HepG2 (cell line): ENCODE results near the gene PEBP1. TPM values are rescaled to one million over a fixed set of nuclear protein-coding genes. Genes with fewer than 3 reads are reported as not detected.
A peak's percentile ranks its signal among the peaks of the same experiment; 100 is the strongest.

Experiments used
- FOXO1 ChIP-seq: sonication (generic); formaldehyde crosslinking; IDR thresholded peaks from 2 replicates; pipeline ENCODE4 v1.4.0; 2020; ENCODE audit warnings: missing genetic modification reagents
- IKZF4 ChIP-seq: sonication (generic); formaldehyde crosslinking; IDR thresholded peaks from 2 replicates; pipeline ENCODE4 v1.5.1; 2020; ENCODE audit warnings: borderline replicate concordance, mild to moderate bottlenecking, low read depth, missing genetic modification reagents; ENCODE audit errors: not compliant biosample characterization
- NR2F1 ChIP-seq, 2 experiments: fragments of 450-650 bp in 1 of 2; formaldehyde crosslinking in 1 of 2; IDR thresholded peaks; 2 replicates each; pipeline versions ENCODE4 v1.5.0 to v1.6.1; 2016 to 2020; ENCODE audit warnings: mild to moderate bottlenecking in 1 of 2, missing compliant biosample characterization in 1 of 2, missing genetic modification reagents in 1 of 2, moderate library complexity in 1 of 2
- RAD21 ChIP-seq: fragments of 450-650 bp; formaldehyde crosslinking; IDR thresholded peaks from 2 replicates; pipeline ENCODE4 v1.5.0; 2020; ENCODE audit warnings: mild to moderate bottlenecking
- RARA ChIP-seq: IDR thresholded peaks from 2 replicates; pipeline ENCODE4 v1.6.1; 2016; ENCODE audit warnings: missing genetic modification reagents, missing compliant biosample characterization
- SOX6 ChIP-seq, 2 experiments: fragments of 450-650 bp in 1 of 2; sonication (generic) in 1 of 2; formaldehyde crosslinking in 1 of 2; IDR thresholded peaks; 2 replicates each; pipeline versions ENCODE4 v1.4.0 to v1.6.1; 2017 to 2020; ENCODE audit warnings: antibody characterized with exemption in 1 of 2, mild to moderate bottlenecking in 1 of 2, missing genetic modification reagents in 1 of 2
- ZNF33A ChIP-seq: sonication (generic); formaldehyde crosslinking; IDR thresholded peaks from 2 replicates; pipeline ENCODE4 v1.5.1; 2020; ENCODE audit warnings: missing genetic modification reagents, mild to moderate bottlenecking, moderate library complexity, borderline replicate concordance
- ZNF772 ChIP-seq: sonication (generic); formaldehyde crosslinking; IDR thresholded peaks from 2 replicates; pipeline ENCODE4 v1.5.0; 2020; ENCODE audit warnings: mild to moderate bottlenecking, missing genetic modification reagents
- polyA plus RNA-seq, 8 experiments: library from polyadenylated mRNA; depleted of rRNA in 3 of 8; stranded (reverse) in 7 of 8; unstranded in 1 of 8; fragments of >200 nt; fragmentation: Illumina TruSeq in 4 of 8; extraction: Trizol in 4 of 8; gene quantifications; 2 replicates each; pipeline versions ENCODE4 v1.2.1 to v1.2.3, GENCODE V29; 2011 to 2016; ENCODE audit warnings: low read depth in 4 of 8, missing spikeins in 1 of 8, mixed read lengths in 1 of 8; ENCODE audit not compliant: insufficient read depth in 1 of 8
- total RNA-seq, 5 experiments: library from RNA; depleted of rRNA; stranded (reverse); fragments of >200 nt; fragmentation: Illumina TruSeq; extraction: Trizol; gene quantifications; 2 replicates each; pipeline ENCODE4 v1.2.3, GENCODE V29; 2016; ENCODE audit warnings: low read depth in 1 of 5
- TF ChIP-seq, protein P1 (sequence below): IDR thresholded peaks from 2 replicates; pipeline ENCODE4 v1.6.1; 2016; ENCODE audit warnings: low read depth, missing genetic modification reagents, missing compliant biosample characterization
- TF ChIP-seq, protein P2 (sequence below): IDR thresholded peaks from 2 replicates; pipeline ENCODE4 v1.4.0; 2020; ENCODE audit warnings: mild to moderate bottlenecking, missing genetic modification reagents
- TF ChIP-seq, protein P3 (sequence below): sonication (generic); formaldehyde crosslinking; IDR thresholded peaks from 2 replicates; pipeline ENCODE4 v1.8.1; 2023; ENCODE audit warnings: mild to moderate bottlenecking, moderate library complexity, missing genetic modification reagents
- TF ChIP-seq, protein P4 (sequence below): sonication (generic); formaldehyde crosslinking; IDR thresholded peaks from 2 replicates; pipeline ENCODE4 v1.4.0; 2020; ENCODE audit warnings: missing genetic modification reagents, borderline replicate concordance

Gene PEBP1
- total and polyA plus RNA-seq, 2 of the 13 experiments (the other 11 are each of a cell fraction or from before 2014, with no cell fraction given), result 538 to 1,505 TPM

DNA sequence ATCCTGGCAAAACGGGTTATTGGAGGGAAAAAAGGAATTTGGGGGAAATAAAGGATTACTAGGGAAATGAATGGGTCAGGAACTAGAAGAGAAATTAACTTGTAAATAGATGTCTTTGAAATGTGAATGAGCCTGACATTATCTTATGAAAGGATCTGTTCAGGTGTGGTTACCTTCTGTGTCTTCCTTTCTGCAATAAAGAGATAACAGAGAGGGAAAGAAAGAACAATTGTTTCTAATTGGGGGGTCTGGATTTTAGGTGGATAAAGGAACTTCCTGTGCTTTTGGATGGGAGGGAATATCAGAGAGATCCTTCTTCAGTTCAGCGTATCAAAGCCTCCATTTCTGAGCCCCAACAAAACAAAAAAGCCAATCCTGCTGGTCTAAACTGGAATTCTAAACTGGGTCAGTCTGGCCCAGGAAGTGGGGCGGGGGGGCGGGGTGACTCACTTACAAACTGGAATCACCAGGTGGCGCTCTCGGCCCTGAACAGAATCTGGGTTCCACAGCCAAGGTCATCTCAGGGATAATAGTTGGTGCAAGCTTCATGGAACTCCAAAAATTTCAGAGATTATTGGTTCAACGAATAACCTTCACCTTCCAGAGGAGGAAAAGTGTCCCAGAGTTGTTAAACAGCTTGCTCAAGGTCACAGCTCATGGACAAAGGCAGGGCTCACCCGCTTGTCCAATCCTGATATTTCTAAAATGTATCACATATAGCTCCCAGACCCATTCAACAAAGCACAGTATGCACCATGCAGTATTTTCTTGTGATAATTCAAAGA lies 15.2 kb upstream of the PEBP1 start (continued):
- TF ChIP-seq, protein P1, sequence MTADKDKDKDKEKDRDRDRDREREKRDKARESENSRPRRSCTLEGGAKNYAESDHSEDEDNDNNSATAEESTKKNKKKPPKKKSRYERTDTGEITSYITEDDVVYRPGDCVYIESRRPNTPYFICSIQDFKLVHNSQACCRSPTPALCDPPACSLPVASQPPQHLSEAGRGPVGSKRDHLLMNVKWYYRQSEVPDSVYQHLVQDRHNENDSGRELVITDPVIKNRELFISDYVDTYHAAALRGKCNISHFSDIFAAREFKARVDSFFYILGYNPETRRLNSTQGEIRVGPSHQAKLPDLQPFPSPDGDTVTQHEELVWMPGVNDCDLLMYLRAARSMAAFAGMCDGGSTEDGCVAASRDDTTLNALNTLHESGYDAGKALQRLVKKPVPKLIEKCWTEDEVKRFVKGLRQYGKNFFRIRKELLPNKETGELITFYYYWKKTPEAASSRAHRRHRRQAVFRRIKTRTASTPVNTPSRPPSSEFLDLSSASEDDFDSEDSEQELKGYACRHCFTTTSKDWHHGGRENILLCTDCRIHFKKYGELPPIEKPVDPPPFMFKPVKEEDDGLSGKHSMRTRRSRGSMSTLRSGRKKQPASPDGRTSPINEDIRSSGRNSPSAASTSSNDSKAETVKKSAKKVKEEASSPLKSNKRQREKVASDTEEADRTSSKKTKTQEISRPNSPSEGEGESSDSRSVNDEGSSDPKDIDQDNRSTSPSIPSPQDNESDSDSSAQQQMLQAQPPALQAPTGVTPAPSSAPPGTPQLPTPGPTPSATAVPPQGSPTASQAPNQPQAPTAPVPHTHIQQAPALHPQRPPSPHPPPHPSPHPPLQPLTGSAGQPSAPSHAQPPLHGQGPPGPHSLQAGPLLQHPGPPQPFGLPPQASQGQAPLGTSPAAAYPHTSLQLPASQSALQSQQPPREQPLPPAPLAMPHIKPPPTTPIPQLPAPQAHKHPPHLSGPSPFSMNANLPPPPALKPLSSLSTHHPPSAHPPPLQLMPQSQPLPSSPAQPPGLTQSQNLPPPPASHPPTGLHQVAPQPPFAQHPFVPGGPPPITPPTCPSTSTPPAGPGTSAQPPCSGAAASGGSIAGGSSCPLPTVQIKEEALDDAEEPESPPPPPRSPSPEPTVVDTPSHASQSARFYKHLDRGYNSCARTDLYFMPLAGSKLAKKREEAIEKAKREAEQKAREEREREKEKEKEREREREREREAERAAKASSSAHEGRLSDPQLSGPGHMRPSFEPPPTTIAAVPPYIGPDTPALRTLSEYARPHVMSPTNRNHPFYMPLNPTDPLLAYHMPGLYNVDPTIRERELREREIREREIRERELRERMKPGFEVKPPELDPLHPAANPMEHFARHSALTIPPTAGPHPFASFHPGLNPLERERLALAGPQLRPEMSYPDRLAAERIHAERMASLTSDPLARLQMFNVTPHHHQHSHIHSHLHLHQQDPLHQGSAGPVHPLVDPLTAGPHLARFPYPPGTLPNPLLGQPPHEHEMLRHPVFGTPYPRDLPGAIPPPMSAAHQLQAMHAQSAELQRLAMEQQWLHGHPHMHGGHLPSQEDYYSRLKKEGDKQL (CRISPR knock-in tag), result 0 out of 2 replicates have a peak, but pooled peaks have one; percentile 36
- TF ChIP-seq, protein P2, sequence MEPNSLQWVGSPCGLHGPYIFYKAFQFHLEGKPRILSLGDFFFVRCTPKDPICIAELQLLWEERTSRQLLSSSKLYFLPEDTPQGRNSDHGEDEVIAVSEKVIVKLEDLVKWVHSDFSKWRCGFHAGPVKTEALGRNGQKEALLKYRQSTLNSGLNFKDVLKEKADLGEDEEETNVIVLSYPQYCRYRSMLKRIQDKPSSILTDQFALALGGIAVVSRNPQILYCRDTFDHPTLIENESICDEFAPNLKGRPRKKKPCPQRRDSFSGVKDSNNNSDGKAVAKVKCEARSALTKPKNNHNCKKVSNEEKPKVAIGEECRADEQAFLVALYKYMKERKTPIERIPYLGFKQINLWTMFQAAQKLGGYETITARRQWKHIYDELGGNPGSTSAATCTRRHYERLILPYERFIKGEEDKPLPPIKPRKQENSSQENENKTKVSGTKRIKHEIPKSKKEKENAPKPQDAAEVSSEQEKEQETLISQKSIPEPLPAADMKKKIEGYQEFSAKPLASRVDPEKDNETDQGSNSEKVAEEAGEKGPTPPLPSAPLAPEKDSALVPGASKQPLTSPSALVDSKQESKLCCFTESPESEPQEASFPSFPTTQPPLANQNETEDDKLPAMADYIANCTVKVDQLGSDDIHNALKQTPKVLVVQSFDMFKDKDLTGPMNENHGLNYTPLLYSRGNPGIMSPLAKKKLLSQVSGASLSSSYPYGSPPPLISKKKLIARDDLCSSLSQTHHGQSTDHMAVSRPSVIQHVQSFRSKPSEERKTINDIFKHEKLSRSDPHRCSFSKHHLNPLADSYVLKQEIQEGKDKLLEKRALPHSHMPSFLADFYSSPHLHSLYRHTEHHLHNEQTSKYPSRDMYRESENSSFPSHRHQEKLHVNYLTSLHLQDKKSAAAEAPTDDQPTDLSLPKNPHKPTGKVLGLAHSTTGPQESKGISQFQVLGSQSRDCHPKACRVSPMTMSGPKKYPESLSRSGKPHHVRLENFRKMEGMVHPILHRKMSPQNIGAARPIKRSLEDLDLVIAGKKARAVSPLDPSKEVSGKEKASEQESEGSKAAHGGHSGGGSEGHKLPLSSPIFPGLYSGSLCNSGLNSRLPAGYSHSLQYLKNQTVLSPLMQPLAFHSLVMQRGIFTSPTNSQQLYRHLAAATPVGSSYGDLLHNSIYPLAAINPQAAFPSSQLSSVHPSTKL (CRISPR knock-in tag), result peak; percentile 83
- TF ChIP-seq RARA (CRISPR knock-in tag) (peak; percentile 83), FOXO1 (CRISPR knock-in tag) (peak; percentile 63), SOX6 (IDR thresholded peaks at IDR 0.05) (no peak), SOX6 (CRISPR knock-in tag; IDR thresholded peaks at IDR 0.05) (peak; percentile 82), NR2F1 (CRISPR knock-in tag; IDR thresholded peaks at IDR 0.05) (peak in 1 of 2 experiments; percentile 61; a peak in 2 of 4 replicates), ZNF33A (CRISPR knock-in tag) (no peak), IKZF4 (CRISPR knock-in tag) (no peak), RAD21 (CRISPR knock-in tag) (peak; percentile 70), ZNF772 (CRISPR knock-in tag) (no peak)
- TF ChIP-seq, protein P3, sequence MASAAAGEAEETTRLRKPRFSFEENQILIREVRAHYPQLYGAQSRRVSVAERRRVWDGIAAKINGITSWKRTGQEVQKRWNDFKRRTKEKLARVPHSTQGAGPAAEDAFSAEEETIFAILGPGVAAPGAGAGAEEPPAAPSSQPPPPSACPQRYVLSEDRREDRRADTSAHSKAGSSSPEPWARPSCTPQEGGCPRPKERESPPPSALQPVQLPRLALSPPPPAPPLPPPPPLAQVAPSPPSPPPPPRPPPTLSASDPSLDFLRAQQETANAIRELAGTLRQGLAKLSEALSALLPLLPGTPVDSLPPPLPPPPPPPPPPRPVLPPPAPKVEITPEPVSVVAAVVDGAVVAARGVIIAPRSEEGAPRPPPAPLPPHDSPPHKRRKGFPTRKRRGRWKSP, result 0 out of 2 replicates have a peak, but pooled peaks have one; percentile 15
- TF ChIP-seq, protein P4, sequence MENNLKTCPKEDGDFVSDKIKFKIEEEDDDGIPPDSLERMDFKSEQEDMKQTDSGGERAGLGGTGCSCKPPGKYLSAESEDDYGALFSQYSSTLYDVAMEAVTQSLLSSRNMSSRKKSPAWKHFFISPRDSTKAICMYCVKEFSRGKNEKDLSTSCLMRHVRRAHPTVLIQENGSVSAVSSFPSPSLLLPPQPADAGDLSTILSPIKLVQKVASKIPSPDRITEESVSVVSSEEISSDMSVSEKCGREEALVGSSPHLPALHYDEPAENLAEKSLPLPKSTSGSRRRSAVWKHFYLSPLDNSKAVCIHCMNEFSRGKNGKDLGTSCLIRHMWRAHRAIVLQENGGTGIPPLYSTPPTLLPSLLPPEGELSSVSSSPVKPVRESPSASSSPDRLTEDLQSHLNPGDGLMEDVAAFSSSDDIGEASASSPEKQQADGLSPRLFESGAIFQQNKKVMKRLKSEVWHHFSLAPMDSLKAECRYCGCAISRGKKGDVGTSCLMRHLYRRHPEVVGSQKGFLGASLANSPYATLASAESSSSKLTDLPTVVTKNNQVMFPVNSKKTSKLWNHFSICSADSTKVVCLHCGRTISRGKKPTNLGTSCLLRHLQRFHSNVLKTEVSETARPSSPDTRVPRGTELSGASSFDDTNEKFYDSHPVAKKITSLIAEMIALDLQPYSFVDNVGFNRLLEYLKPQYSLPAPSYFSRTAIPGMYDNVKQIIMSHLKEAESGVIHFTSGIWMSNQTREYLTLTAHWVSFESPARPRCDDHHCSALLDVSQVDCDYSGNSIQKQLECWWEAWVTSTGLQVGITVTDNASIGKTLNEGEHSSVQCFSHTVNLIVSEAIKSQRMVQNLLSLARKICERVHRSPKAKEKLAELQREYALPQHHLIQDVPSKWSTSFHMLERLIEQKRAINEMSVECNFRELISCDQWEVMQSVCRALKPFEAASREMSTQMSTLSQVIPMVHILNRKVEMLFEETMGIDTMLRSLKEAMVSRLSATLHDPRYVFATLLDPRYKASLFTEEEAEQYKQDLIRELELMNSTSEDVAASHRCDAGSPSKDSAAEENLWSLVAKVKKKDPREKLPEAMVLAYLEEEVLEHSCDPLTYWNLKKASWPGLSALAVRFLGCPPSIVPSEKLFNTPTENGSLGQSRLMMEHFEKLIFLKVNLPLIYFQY (CRISPR knock-in tag), result 0 out of 2 replicates have a peak, but pooled peaks have one; percentile 44
